ENCODE results near the gene LCMT1. TPM values are rescaled to one million over a fixed set of nuclear protein-coding genes. Genes with fewer than 3 reads are reported as not detected.
A peak's percentile ranks its signal among the peaks of the same experiment; 100 is the strongest.
"Not testable (repeated sequence)": the region's sequence is repeated elsewhere in the genome, so short reads cannot be mapped to it uniquely, and the experiment has no call there.

Gene LCMT1
- total RNA-seq, 2 donors from 2014 or later = 42.6 to 50.0 TPM

GRCh38 chr16:25174285-25174684, 62.7 kb downstream of the LCMT1 start:
- Mint-ChIP-seq H3K9me3 (no peaks in the 10 kb centered on the region), H3K27ac (no peak overlapping the region), H3K4me3 (no peak overlapping the region), H3K36me3 (peaks cover 9% of the 10 kb centered on the region), H3K27me3 (no peaks in the 10 kb centered on the region), H3K4me1 (ENCODE audit: low read depth in 2 of 2) (peaks cover 0 to 7% of the 10 kb centered on the region in 2 donors)
- ATAC-seq (no peak), DNase-seq (ENCODE audit: low spot score) (no peak)

DNA sequence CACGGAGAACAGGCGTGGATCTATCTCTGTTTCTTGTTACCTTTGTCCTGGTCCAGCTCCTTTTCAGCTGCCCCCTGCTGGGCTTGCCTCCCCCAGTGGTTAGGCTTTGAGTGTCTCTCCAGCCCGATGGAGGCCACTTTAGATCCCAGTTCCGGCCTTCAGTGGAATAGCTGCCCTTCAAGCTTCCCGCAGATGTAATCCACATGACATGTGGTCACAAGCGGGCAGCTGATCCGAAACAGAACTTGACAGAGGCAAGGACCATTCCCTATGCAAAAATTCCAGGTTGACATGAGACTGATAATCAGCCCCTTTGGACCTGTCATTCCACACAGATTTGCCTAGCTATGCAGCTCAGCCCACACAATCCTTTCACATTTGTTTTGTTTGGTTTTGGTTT, 64.6 kb downstream of the LCMT1 start:
- Mint-ChIP-seq H3K27ac (no peak overlapping the region), H3K36me3 (no peaks in the 10 kb centered on the region)

DNA sequence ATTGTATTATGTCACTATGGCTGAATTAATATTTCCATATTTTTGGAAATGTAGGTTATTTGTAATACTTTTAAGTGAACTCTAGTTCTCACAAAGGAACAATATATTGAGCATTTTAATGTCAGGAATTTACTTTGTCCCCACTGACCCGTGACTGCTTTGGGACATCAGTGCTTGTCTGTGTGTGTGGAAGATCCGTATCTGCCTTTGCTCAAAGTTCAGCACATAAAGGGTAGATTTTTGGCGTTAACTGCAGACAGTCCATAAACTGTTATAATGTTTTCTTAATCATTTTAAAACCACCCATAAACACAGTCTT, 65.9 kb downstream of the LCMT1 start:
- H3K36me3 Mint-ChIP-seq = no peaks in the 10 kb centered on the region
- DNase-seq (ENCODE audit: low spot score) (no peak), ATAC-seq (no peak)
- H3K4me3 Mint-ChIP-seq = no peak overlapping the region
- no peak overlapping the region for H3K27ac Mint-ChIP-seq
- no peaks in the 10 kb centered on the region for H3K9me3 Mint-ChIP-seq
- no peaks in the 10 kb centered on the region for H3K27me3 Mint-ChIP-seq
- H3K4me1 Mint-ChIP-seq (ENCODE audit: low read depth in 2 of 2) = peaks cover 0 to 7% of the 10 kb centered on the region in 2 donors

More for the DNA sequence above, 64.6 kb downstream of the LCMT1 start:
- H3K4me3 Mint-ChIP-seq = no peak overlapping the region
- DNase-seq (ENCODE audit: low spot score) (no peak), ATAC-seq (no peak)
- H3K4me1 Mint-ChIP-seq (ENCODE audit: low read depth in 2 of 2) = peaks cover 0 to 7% of the 10 kb centered on the region in 2 donors
- H3K9me3 Mint-ChIP-seq = no peaks in the 10 kb centered on the region
- no peaks in the 10 kb centered on the region for H3K27me3 Mint-ChIP-seq

GRCh38 chr16:25177831-25178688, 66.5 kb downstream of the LCMT1 start:
- no peak overlapping the region for H3K4me3 Mint-ChIP-seq
- H3K27ac Mint-ChIP-seq = peak overlapping the region in 1 of 2 donors; percentile 63
- peaks cover 0 to 7% of the 10 kb centered on the region in 2 donors for H3K4me1 Mint-ChIP-seq (ENCODE audit: low read depth in 2 of 2)
- no peaks in the 10 kb centered on the region for H3K36me3 Mint-ChIP-seq
- H3K27me3 Mint-ChIP-seq = no peaks in the 10 kb centered on the region
- H3K9me3 Mint-ChIP-seq = no peaks in the 10 kb centered on the region
- DNase-seq (ENCODE audit: low spot score) (no peak), ATAC-seq (no peak)

DNA sequence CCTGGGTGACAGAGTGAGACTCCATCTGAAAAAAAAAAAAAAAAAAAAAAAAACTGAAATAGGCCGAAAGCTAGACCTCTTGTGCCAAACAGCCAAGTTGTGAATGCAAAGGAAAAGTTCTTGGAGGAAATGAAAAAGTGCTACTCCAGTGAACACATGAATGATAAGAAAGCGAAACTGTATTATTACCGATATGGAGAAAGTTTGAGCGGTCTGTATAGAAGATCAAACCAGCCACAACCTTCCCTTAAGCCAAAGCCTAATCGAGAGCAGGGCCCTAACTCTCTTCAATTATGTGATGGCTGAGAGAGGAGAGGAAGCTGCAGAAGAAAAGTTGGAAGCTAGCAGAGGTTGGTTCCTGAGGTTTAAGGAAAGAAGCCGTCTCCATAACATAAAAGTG, 69.7 kb downstream of the LCMT1 start:
- H3K9me3 Mint-ChIP-seq; DNase-seq (ENCODE audit: low spot score); H3K36me3 Mint-ChIP-seq; H3K4me1 Mint-ChIP-seq (ENCODE audit: low read depth in 2 of 2); H3K27me3 Mint-ChIP-seq; ATAC-seq; H3K4me3 Mint-ChIP-seq; H3K27ac Mint-ChIP-seq: not testable (repeated sequence)

DNA sequence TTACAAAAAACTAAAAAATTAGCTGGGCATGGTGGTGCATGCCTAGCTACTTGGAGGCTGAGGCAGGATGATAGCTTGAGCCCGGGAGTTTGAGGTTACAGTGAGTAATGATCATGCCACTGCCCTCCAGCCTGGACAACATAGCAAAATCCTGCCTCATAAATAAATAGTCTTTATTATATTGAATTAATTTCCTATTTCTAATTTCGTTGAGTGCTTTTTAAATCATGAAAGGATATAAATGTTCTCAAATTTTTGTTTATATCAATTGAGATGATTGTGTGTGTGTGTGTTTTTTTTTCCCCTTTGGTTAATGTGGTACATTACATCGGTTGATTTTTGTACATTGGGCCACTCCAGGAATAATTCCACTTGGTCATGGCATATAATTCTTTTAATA, 73.2 kb downstream of the LCMT1 start:
- H3K27ac Mint-ChIP-seq = no peak overlapping the region
- no peaks in the 10 kb centered on the region for H3K27me3 Mint-ChIP-seq
- no peaks in the 10 kb centered on the region for H3K36me3 Mint-ChIP-seq
- H3K4me3 Mint-ChIP-seq = no peak overlapping the region
- no peaks in the 10 kb centered on the region for H3K4me1 Mint-ChIP-seq (ENCODE audit: low read depth in 2 of 2)
- no peak for DNase-seq (ENCODE audit: low spot score)
- H3K9me3 Mint-ChIP-seq = no peaks in the 10 kb centered on the region
- no peak for ATAC-seq

DNA sequence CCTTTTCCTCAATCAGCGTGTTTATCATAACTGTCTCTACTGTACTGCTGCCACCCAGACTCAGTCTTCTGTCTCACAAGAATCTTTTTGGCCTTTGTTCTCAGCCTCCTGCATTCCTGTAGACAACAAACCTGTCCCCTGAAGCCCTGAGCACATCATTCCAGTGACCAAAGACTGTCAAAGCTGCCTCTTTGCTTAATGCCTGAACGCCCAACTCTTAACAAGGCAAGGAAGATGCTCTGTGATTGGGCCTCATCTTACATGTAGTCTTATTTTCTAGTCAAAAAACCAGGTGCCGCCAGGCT, 75.9 kb downstream of the LCMT1 start:
- DNase-seq (ENCODE audit: low spot score) (no peak), ATAC-seq (no peak)
- H3K27me3 Mint-ChIP-seq = no peaks in the 10 kb centered on the region
- H3K4me3 Mint-ChIP-seq = no peak overlapping the region
- no peaks in the 10 kb centered on the region for H3K9me3 Mint-ChIP-seq
- H3K36me3 Mint-ChIP-seq = no peaks in the 10 kb centered on the region
- no peaks in the 10 kb centered on the region for H3K4me1 Mint-ChIP-seq (ENCODE audit: low read depth in 2 of 2)
- H3K27ac Mint-ChIP-seq = no peak overlapping the region

DNA sequence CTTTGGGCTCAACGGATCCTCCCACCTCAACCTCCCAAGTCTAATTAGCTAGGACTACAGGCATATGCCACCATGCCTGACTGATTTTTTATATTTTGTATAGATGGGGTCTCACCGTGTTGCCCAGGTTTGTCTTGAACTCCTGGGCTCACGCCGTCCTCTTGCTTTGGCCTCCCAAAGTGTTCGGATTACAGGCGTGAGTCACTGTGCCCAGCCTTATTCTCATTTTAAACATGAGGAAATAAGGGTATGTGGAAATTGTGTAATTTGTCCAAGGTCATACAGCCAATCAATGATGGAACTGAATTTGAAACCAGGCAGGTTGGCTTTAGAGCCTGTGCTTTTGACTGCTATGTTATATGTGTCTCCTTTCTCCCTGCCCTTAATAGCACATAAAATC, 77.8 kb downstream of the LCMT1 start:
- no peak for DNase-seq (ENCODE audit: low spot score)
- no peak overlapping the region for H3K4me3 Mint-ChIP-seq
- no peaks in the 10 kb centered on the region for H3K27me3 Mint-ChIP-seq
- H3K9me3 Mint-ChIP-seq = no peaks in the 10 kb centered on the region
- no peaks in the 10 kb centered on the region for H3K4me1 Mint-ChIP-seq (ENCODE audit: low read depth in 2 of 2)
- no peaks in the 10 kb centered on the region for H3K36me3 Mint-ChIP-seq
- no peak overlapping the region for H3K27ac Mint-ChIP-seq
- no peak for ATAC-seq

DNA sequence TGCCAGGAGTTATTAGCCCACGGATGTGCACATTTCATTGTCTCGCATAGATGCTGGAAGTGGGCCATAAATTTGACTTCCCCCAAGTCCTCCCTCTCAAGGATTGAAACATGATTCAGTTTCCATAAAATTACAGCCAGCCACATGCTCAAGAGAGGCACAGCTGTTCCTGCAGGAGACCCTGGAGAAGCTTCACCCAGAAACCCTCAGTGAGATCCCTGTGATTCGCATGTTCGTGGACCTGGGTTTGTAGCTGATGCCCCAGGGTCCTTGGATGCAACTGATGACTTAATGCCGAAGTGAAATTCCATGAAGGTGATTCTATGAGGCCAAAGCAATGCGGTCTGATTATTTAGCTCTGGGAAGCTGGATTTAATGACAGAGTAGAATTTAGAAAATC, 80.6 kb downstream of the LCMT1 start:
- Mint-ChIP-seq H3K36me3 (no peaks in the 10 kb centered on the region), H3K4me3 (no peak overlapping the region)
- ATAC-seq = no peak

GRCh38 chr16:25194273-25194878, 82.8 kb downstream of the LCMT1 start:
- no peaks in the 10 kb centered on the region for H3K27me3 Mint-ChIP-seq
- H3K9me3 Mint-ChIP-seq = no peaks in the 10 kb centered on the region
- DNase-seq (ENCODE audit: low spot score) (no peak), ATAC-seq (no peak)
- H3K4me1 Mint-ChIP-seq (ENCODE audit: low read depth in 2 of 2) = no peaks in the 10 kb centered on the region
- H3K4me3 Mint-ChIP-seq = no peak overlapping the region
- no peaks in the 10 kb centered on the region for H3K36me3 Mint-ChIP-seq
- H3K27ac Mint-ChIP-seq = no peak overlapping the region

More for the DNA sequence above, 80.6 kb downstream of the LCMT1 start:
- no peaks in the 10 kb centered on the region for H3K9me3 Mint-ChIP-seq
- no peaks in the 10 kb centered on the region for H3K4me1 Mint-ChIP-seq (ENCODE audit: low read depth in 2 of 2)
- no peaks in the 10 kb centered on the region for H3K27me3 Mint-ChIP-seq
- no peak overlapping the region for H3K27ac Mint-ChIP-seq
- DNase-seq (ENCODE audit: low spot score) = no peak

DNA sequence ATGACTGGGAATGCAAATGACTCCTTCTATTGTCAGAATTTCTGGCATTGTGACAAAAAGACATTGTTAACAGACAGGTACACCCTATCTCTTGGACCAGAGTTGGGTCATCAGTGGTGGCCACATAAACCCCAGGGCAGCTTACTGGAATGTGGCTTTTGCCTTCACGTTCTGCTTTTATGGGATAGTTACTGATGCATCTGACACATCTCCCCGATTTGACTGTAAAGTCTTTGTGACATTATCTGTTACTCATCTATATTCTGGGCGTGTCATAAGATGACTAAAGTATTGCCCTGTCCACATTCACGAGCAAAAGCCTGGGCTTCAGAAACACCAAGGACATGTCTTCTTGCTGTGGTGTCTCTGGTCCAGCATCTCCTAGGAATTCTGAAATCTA, 86.5 kb downstream of the LCMT1 start:
- Mint-ChIP-seq H3K27ac (no peak overlapping the region), H3K36me3 (no peaks in the 10 kb centered on the region), H3K4me3 (no peak overlapping the region), H3K27me3 (no peaks in the 10 kb centered on the region), H3K9me3 (no peaks in the 10 kb centered on the region), H3K4me1 (ENCODE audit: low read depth in 2 of 2) (no peaks in the 10 kb centered on the region)
- ATAC-seq (no peak), DNase-seq (ENCODE audit: low spot score) (no peak)

- Mint-ChIP-seq H3K27ac (no peak overlapping the region), H3K9me3 (no peaks in the 10 kb centered on the region), H3K27me3 (no peaks in the 10 kb centered on the region), H3K4me3 (no peak overlapping the region), H3K36me3 (no peaks in the 10 kb centered on the region), H3K4me1 (ENCODE audit: low read depth in 2 of 2) (no peaks in the 10 kb centered on the region)
- DNase-seq (ENCODE audit: low spot score) = no peak
- no peak for ATAC-seq
These were observed 87.9 kb downstream of the LCMT1 start for GRCh38 chr16:25199457-25199856.

DNA sequence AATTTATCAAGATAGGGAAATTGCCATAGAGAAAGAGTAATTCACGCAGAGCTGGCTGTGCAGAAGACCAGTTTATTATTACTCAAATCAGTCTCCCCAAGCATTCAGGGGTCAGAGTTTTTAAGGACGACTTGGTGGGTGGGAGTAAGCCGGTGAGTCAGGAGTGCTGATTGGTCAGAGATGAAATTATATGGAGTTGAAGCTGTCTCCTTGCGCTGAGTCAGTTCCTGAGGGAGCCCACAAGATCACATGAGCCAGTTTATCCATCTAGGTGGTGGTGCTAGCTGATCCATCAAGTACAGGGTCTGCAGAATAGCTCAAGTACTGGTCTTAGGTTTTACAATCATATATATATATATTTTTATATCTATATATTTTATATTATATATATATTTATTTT, 99.2 kb downstream of the LCMT1 start:
- Mint-ChIP-seq H3K9me3 (no peaks in the 10 kb centered on the region), H3K4me3 (no peak overlapping the region), H3K36me3 (no peaks in the 10 kb centered on the region), H3K4me1 (ENCODE audit: low read depth in 2 of 2) (no peaks in the 10 kb centered on the region), H3K27ac (no peak overlapping the region), H3K27me3 (peaks cover 0 to 2% of the 10 kb centered on the region in 2 donors)
- ATAC-seq = no peak
- DNase-seq (ENCODE audit: low spot score) = no peak

- no peaks in the 10 kb centered on the region for H3K36me3 Mint-ChIP-seq
- peaks cover 0 to 2% of the 10 kb centered on the region in 2 donors for H3K27me3 Mint-ChIP-seq
- no peak for ATAC-seq
- H3K4me1 Mint-ChIP-seq (ENCODE audit: low read depth in 2 of 2) = no peaks in the 10 kb centered on the region
- no peaks in the 10 kb centered on the region for H3K9me3 Mint-ChIP-seq
- H3K27ac Mint-ChIP-seq = no peak overlapping the region
- no peak overlapping the region for H3K4me3 Mint-ChIP-seq
- no peak for DNase-seq (ENCODE audit: low spot score)
These were observed 101.1 kb downstream of the LCMT1 start for GRCh38 chr16:25212636-25213035.
